Cortex of kidney (tissue), 1 donor: ENCODE data around the gene ADAM19.

Experiments used
- DNase-seq: peaks from one replicate; lab custom pipeline; 2025; lab: John Stamatoyannopoulos, UW

ADAM19 gene

GRCh38 chr5:157542282-157543000, 33.1 kb downstream of the ADAM19 start:
- DNase-seq = no peak

GRCh38 chr5:157541447-157542118, 34.0 kb downstream of the ADAM19 start:
- no peak for DNase-seq

GRCh38 chr5:157540707-157541446, 34.7 kb downstream of the ADAM19 start:
- DNase-seq = no peak

GRCh38 chr5:157540124-157540523, 35.5 kb downstream of the ADAM19 start:
- no peak for DNase-seq

- no peak for DNase-seq
Observed at GRCh38 chr5:157539503-157540022, 36.0 kb downstream of the ADAM19 start.

GRCh38 chr5:157538311-157538710, 37.3 kb downstream of the ADAM19 start:
- DNase-seq = no peak

- DNase-seq = no peak
Observed at GRCh38 chr5:157535042-157535865, 40.3 kb downstream of the ADAM19 start.

GRCh38 chr5:157533011-157533481, 42.5 kb downstream of the ADAM19 start:
- no peak for DNase-seq

- no peak for DNase-seq
Observed at GRCh38 chr5:157532022-157532421, 43.6 kb downstream of the ADAM19 start.

- DNase-seq = no peak
Observed at GRCh38 chr5:157530226-157530972, 45.2 kb downstream of the ADAM19 start.

- DNase-seq = no peak
Observed at GRCh38 chr5:157529002-157529401, 46.6 kb downstream of the ADAM19 start.

- no peak for DNase-seq
Observed at GRCh38 chr5:157528036-157528632, 47.4 kb downstream of the ADAM19 start.

- no peak for DNase-seq
Observed at GRCh38 chr5:157524887-157525286, 50.7 kb downstream of the ADAM19 start.

- DNase-seq = no peak
Observed at GRCh38 chr5:157523976-157524375, 51.6 kb downstream of the ADAM19 start.

GRCh38 chr5:157521704-157522029, 53.9 kb downstream of the ADAM19 start:
- DNase-seq = no peak

GRCh38 chr5:157520911-157521703, 54.5 kb downstream of the ADAM19 start:
- no peak for DNase-seq

GRCh38 chr5:157519579-157520253, 55.9 kb downstream of the ADAM19 start:
- DNase-seq = no peak

- no peak for DNase-seq
Observed at GRCh38 chr5:157518963-157519362, 56.6 kb downstream of the ADAM19 start.

- DNase-seq = no peak
Observed at GRCh38 chr5:157516626-157517325, 58.8 kb downstream of the ADAM19 start.
